ENCODE data around the gene LAMTOR2. TPM values are rescaled to one million over a fixed set of nuclear protein-coding genes. Genes with fewer than 3 reads are reported as not detected.

The LAMTOR2 gene
- total and polyA plus RNA-seq, 10 of the 15 experiments (the other 5 are each of a cell fraction or from before 2014, with no cell fraction given) = 71.9 to 264 (median 97.0) TPM

DNA sequence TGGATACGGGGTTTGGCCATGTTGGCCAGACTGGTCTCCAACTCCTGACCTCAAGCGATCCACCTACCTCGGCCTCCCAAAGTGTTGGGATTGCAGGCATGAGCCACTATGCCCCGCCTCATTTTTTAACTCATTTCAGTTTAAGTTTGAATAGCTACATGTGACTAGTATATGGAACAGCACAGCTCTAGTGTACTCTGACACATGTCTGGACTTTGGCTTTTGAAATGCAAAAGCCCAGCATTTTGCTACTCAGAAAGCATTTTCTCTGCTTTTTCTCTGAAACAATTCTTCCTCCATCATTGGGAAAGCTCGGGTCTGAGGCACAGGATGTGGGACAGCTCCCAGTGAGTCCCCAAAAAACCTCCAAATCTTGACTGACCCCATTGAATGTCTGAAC lies 29.8 kb upstream of the LAMTOR2 start:
- in situ Hi-C loops (cut with MboI) (no loop called here), intact Hi-C loops (cut with micrococcal nuclease; ENCODE audit: unreplicated experiment) (no loop called here)
- H3K4me2 ChIP-seq (ENCODE audit: control insufficient read depth, insufficient read depth) = no peak overlapping the region
- no peak overlapping the region for H3K9ac ChIP-seq (ENCODE audit: control insufficient read depth, insufficient read depth, low read length)
- SMC1A ChIA-PET (ENCODE audit: uncharacterized antibody, unreplicated experiment) = interaction anchor here (1.0 to 1.2 kb wide), 2 partner anchors 25 to 41 kb away, joined by 3 read pairs; no protein-coding TSS in a partner anchor
- H3K4me1 ChIP-seq (ENCODE audit: control insufficient read depth, insufficient read depth, low read length) = peaks cover 2% of the 10 kb centered on the region
- H3K79me2 ChIP-seq (ENCODE audit: control insufficient read depth, insufficient read depth, low read length) = peaks cover 10% of the 10 kb centered on the region
- no peak overlapping the region for H3K27ac ChIP-seq (ENCODE audit: control insufficient read depth, insufficient read depth)
- no peak for FAIRE-seq
- no peaks in the 10 kb centered on the region for H3K9me3 ChIP-seq (replicated peaks; ENCODE audit: control insufficient read depth, insufficient read depth, low read length)
- RAD21 ChIA-PET (ENCODE audit: unreplicated experiment) = no interaction called here
- no peaks in the 10 kb centered on the region for H3K36me3 ChIP-seq (ENCODE audit: control insufficient read depth in 2 of 2, insufficient read depth in 2 of 2, low read length in 1 of 2)
- H2AFZ ChIP-seq (ENCODE audit: control insufficient read depth, low read depth, low read length) = no peak overlapping the region
- BruUV-seq (replicated peaks) = no TSS peak
- CTCF ChIA-PET = interaction anchor here (0.9 to 1.4 kb wide), 5 partner anchors 35 to 199 kb away, joined by 3 to 6 read pairs (median 3); no protein-coding TSS in a partner anchor
- TF ChIP-seq LARP7 (IDR thresholded peaks at IDR 0.05) (no peak), TARDBP (IDR thresholded peaks at IDR 0.05; ENCODE audit: borderline replicate concordance) (no peak), POLR2AphosphoS2 (IDR thresholded peaks at IDR 0.05; ENCODE audit: low read depth, low read length) (no peak), CHD1 (IDR thresholded peaks at IDR 0.05; ENCODE audit: low read depth, low read length) (no peak), KLF5 (IDR thresholded peaks at IDR 0.05; ENCODE audit: partially characterized antibody) (no peak), JUND (IDR thresholded peaks at IDR 0.05; ENCODE audit: low read depth, low read length) (no peak)
- TF ChIP-seq, protein P1, sequence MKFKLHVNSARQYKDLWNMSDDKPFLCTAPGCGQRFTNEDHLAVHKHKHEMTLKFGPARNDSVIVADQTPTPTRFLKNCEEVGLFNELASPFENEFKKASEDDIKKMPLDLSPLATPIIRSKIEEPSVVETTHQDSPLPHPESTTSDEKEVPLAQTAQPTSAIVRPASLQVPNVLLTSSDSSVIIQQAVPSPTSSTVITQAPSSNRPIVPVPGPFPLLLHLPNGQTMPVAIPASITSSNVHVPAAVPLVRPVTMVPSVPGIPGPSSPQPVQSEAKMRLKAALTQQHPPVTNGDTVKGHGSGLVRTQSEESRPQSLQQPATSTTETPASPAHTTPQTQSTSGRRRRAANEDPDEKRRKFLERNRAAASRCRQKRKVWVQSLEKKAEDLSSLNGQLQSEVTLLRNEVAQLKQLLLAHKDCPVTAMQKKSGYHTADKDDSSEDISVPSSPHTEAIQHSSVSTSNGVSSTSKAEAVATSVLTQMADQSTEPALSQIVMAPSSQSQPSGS (IDR thresholded peaks at IDR 0.05; ENCODE audit: low read length) = no peak
- WGBS (ENCODE audit: insufficient coverage, insufficient replicate concordance, low lambda C conversion rate, missing lambda C conversion rate) = 62% methylated on average over 5 of the region's 5 CpGs
- H4K20me1 ChIP-seq (ENCODE audit: control insufficient read depth, insufficient read depth) = no peaks in the 10 kb centered on the region
- POLR2A ChIA-PET = interaction anchor here (1.0 to 1.5 kb wide), 2 partner anchors 26 to 66 kb away, joined by 3 to 4 read pairs; no protein-coding TSS in a partner anchor
- H3K27me3 ChIP-seq (replicated peaks in 1 of 2; ENCODE audit: control insufficient read depth in 2 of 2, insufficient read depth in 2 of 2, low read length in 1 of 2) = no peaks in the 10 kb centered on the region; a peak in 1 of 4 replicates
- no peak for ATAC-seq
- no peak overlapping the region for H3K4me3 ChIP-seq
- no peak for DNase-seq (ENCODE audit: low read depth, low spot score)

Data from GM12878 (cell line).